Suprapubic skin (tissue), 3 donors: ENCODE results near the gene SELENOF.

Experiments
- POLR2AphosphoS5 ChIP-seq, 3 donors: sonication (generic); formaldehyde crosslinking; IDR thresholded peaks; one replicate each; pipeline ENCODE4 v1.6.1; 2017; ENCODE audit warnings: antibody characterized with exemption in 3 of 3
- TF ChIP-seq, protein P1 (sequence below), 2 donors: fragments of 200-600 bp in 1 of 2; fragments of 450-650 bp in 1 of 2; sonication (generic) in 1 of 2; IDR thresholded peaks; one replicate each; pipeline ENCODE4 v1.5.1; 2016 to 2019; ENCODE audit warnings: antibody characterized with exemption in 2 of 2, mild to moderate bottlenecking in 1 of 2, moderate library complexity in 1 of 2

DNA sequence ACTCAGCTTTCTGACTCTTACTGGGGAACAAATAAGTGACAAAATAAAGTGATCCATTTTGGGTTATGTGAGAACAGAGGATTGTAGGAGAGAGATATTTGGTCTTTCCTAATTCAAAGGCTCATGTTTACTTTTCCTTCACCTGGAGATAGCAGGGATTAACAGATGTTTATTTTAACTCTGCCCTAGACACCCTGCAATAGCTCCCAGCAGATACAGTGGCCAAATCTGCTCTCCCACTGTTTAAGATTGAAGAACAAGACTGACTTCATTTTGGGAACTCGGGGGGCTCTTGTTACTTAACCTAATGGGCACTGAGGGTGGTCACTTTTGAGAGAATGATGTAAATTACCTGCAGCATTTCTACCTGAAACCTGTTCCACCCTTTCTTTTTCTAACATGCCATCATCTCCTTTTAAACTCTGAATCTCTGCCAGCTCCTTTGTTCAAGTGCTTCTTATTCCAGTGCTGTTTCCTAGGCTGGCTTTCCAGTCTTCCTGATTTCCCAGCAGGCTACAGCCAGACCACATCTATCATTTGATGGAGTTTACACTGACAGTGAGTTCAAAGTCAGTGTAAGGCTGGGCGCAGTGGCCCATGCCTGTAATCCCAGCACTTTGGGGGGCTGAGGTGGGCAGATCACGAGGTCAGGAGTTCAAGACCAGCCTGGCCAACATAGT is 90.0 kb downstream of the SELENOF start:
- TF ChIP-seq, protein P1, sequence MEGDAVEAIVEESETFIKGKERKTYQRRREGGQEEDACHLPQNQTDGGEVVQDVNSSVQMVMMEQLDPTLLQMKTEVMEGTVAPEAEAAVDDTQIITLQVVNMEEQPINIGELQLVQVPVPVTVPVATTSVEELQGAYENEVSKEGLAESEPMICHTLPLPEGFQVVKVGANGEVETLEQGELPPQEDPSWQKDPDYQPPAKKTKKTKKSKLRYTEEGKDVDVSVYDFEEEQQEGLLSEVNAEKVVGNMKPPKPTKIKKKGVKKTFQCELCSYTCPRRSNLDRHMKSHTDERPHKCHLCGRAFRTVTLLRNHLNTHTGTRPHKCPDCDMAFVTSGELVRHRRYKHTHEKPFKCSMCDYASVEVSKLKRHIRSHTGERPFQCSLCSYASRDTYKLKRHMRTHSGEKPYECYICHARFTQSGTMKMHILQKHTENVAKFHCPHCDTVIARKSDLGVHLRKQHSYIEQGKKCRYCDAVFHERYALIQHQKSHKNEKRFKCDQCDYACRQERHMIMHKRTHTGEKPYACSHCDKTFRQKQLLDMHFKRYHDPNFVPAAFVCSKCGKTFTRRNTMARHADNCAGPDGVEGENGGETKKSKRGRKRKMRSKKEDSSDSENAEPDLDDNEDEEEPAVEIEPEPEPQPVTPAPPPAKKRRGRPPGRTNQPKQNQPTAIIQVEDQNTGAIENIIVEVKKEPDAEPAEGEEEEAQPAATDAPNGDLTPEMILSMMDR (IDR thresholded peaks at IDR 0.05) = no peak
- TF ChIP-seq POLR2AphosphoS5 (IDR thresholded peaks at IDR 0.05) = no peak
